GM18519 (cell line): Measurements from ENCODE around the gene C19orf53.

Experiments
- ATAC-seq: cut with Tn5 transposase; IDR thresholded peaks from one replicate; pipeline ENCODE4 v1.9.1; 2021; ENCODE audit warnings: mild to moderate bottlenecking, moderate library complexity; ENCODE audit not compliant: unreplicated experiment, low FRiP score

The C19orf53 gene

DNA sequence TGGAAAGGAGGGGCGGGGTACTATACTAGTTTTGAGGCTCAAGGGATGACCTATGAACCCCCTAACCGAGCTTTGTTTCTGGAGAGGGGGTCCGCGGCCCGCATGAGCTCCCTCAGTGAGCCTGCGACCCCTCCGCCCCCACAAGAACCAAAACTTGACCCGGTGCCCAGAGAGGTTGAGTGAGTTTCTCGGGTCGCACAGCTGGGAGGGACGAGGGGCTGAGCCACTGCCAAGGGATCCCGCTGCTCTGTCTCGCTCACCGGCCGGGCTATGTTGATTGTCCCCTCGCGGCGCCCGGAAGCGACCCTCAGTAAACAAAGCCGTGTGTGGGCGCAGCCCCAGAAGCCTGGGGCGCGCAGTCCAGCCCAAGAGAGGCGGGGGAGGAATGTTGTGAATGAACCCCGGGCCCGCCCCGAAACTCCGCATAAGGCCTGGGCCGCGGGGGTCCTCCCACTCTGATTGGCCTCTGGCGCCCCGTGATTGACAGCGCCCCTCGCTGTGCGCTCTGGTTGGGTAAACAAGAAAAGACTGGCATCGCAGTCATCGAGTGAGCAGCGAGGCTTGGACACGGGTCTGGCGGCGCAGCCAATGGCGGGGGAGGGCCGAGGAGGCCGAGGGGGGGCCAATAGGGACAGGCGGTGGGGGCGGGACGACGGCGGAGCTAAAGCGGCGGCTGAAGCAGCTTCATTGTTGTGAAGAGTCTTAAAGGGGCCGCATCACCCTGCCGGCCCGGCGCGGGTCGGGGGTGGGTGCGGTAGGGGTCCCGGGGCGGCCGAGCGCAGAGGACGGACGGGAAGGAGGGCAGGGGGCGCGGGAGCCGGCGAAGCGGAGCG is 20.7 kb downstream of the C19orf53 start, which contains the start of gene ZSWIM4:
Gene ZSWIM4 (plus strand): TSS at position 687 of the 833 bp plus-strand sequence. CDS start 206 bp downstream, outside the sequence.
- peak; percentile 93 for ATAC-seq

DNA sequence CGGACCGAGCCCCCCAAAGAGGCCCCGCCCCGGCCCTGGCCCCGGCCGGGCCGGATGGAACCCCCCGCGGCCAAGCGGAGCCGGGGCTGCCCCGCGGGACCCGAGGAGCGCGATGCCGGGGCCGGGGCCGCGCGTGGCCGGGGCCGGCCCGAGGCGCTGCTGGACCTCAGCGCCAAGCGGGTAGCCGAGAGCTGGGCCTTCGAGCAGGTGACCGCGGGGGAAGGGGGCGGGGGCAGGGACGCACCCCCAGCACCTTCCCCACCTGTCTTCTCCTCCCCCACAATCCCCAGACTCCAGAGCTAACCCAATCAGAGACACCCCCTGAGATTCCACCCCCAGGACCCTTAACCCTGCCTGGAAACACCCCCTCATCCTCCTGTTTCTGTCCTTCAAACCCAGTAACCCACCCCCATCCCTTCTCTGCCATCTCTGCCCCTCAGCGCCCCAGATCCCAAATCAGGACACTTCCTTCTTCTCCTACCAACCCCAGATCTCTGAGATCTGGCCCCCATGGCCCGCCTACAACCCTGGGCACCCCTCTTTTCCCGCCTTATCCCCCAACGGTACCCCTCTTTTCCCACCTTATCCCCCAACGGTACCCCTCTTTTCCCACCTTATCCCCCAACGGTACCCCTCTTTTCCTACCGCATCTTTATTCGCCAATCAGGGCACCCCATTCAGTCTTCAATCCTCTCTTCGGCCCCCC is 21.5 kb downstream of the C19orf53 start:
- peak; percentile 27 for ATAC-seq

DNA sequence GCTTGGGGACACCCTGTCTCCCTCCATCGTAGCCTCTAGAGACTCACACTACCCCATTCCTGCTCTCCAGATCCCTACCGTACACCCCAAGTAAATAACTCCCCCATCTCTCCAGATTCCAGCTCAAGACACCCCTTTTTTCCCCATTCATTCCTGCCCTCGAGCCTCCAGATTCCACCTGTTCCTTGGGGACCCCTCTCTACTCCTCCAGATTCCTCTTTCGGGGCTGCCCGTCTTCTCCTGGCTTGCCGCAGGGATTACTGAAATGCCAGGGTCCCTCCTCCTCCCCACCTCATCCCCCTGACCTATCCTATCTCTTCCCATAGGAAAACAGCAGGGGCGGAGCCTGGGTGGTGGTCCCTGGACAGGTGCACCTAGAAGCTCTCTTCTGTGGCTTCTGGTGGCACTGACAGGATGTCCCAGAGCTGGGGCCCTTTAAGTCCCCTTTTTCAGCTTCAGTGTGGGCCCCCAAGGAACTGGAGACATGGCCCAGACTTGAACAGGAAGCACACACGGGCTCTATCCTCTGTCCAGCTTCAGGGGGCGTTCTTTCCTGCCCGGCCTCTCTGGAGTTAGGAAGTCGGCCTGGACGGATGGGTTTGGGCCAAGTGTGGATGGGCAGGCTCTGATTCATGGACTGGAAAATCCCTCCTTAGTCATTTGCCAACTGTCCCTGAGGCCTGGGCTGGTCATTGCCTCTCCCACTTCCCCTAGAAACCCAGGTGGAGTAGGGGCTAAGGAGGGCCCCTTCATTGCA is 22.2 kb downstream of the C19orf53 start:
- ATAC-seq: no peak

DNA sequence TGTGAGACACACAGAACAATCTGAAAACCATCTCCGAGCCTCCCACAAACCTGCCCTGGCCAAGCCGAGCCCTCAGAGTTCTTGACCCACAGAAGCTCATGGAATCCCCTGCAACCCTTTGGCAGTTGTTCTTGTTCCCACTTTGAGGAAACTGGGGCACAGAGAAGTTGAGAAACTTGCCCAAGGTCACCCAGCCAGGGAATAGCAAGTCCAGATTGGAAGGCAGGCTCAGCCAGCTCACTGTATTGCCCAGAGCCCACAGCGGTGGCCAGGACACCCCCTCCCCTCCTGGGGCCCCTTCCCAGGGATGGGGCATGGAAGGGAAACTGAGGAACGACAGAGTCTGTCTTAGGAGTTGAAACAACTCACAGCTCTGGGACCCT is 22.8 kb downstream of the C19orf53 start:
- ATAC-seq: no peak

DNA sequence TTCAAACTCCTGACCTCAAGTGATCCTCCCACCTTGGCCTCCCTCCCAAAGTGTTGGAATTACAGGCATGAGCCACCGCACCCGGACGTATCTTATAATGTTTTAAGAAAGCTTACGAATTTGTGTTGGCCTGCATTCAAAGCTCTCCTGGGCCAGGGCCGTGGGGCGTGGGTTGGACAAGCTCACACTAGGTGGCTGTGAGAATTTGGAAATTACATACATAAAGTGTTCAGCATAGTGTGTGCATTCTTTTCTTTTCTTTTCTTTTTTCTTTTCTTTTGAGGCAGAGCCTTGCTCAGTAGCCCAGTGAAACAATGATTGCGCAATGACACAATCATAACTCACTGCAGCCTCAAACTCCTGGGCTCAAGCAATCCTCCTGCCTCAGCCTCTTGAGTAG is 23.6 kb downstream of the C19orf53 start:
- ATAC-seq: no peak

DNA sequence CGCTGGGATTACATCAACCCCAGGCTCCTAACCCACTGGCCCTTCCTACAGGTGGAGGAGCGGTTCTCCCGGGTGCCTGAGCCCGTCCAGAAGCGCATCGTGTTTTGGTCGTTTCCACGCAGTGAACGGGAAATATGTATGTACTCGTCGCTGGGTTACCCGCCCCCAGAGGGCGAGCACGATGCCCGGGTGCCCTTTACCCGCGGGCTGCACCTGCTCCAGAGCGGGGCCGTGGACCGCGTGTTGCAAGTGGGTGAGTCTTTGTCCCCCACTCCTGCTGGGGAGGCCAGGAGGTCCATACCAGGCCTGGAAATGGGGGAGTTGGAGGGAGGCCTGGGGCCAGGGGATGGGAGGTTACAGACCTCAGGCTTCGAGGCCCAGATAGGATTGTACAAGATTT is 25.4 kb downstream of the C19orf53 start:
- ATAC-seq: no peak

DNA sequence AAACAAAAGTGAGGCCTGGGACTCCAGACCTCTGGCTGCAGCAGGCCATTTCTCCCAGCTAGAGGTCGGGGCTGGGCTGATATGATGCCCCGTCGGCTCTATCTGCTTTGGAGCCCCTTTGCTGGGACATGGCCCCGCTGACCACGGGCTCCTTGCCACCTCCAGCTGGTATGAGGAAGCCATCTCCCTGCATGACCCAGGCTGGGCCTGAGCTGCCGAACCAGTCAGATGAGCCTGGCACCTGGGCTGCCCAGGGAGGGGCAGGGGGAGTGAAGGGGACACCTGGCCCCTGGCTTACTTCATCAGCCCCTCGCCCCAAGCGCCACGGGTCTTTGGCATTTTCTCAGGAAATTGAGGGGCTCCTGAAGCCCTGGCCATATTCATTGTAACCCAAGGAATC is 28.8 kb downstream of the C19orf53 start:
- ATAC-seq: no peak

DNA sequence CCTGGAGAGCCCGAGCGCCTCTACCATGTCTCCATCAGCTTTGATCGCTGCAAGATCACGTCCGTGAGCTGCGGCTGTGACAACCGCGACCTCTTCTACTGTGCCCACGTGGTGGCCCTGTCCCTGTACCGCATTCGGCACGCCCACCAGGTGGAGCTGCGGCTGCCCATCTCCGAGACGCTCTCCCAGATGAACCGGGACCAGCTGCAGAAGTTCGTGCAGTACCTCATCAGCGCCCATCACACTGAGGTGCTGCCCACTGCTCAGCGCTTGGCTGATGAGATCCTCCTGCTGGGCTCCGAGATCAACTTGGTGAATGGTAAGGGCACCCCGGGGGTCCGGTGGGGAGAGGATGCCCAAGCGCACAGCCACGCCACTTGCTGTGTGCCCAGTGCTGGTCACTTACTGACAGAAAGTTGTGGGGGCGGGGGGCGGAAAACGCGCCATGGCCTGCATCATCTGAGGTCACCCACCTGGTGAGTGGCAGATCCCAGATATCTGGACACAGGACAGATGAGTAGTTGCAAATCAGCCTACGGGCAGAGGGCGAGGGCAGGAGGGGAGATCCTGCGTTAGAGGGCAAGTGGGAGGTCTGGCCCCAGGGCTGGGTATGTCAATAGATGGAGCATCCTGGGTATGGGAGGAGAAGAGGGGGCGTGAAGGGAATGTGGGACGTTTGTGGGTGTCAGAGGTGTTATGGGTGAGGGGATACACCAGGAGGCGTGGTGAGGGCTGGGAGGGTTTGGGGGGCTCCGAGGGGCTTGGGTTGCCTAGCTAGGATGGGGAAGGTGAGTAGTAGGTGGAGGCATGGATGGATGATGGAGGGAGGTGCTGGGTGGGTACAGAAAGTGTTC is 30.8 kb downstream of the C19orf53 start:
- ATAC-seq: no peak

DNA sequence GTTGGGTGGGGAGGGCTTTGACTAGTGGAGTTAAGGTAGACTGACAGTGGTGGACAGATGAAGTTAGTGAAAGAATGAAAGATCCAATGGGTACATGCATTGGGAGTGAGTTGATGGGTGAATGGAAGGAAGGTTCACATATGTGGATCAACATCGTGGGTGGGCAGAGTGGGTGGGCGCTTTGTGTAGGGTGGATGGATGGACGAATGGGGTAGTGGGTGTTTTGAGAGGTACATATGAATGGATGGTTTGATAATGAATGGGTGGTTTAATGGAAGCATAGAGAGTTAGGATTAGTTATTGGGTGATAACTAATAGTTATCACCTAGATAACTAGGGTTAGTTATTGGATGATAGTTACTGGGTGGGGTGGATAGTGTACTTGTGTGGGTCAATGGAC is 32.5 kb downstream of the C19orf53 start:
- no peak for ATAC-seq

DNA sequence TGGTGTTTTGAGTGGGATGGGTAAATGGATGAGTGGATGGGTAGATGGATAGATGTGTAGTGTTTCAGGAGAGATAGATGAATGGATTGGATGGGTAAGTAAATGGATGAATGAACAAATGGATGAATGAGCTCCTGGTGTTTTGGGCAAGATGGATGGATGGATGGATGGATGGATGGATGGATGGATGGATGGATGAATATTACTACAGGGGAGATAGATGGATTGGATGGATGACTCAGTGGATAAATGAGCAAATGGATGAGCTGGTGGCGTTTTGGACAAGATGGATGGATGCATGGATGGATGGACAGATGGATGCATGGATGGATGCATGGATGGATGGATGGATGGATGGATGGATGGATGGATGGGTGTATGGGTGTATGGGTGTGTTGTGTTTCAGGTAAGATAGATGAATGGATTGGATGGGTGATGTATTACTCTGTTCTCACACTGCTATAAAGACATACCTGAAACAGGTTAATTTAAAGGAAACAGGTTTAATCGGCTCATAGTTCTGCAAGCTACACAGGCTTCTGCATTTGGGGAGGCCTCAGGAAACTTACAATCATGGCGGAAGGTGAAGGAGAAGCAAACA is 33.3 kb downstream of the C19orf53 start:
- no peak for ATAC-seq

DNA sequence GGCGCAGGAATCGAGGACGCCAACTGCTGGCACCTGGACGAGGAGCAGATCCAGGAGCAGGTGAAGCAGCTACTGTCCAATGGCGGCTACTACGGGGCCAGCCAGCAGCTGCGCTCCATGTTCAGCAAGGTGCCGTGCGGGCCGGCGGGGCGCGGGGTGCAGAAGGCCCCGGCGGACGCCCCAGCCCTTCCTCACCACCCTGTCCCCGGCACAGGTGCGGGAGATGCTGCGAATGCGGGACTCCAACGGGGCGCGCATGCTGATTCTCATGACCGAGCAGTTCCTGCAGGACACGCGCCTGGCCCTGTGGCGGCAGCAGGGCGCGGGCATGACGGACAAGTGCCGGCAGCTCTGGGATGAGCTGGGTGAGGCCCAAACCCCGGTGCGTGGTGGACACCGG is 34.6 kb downstream of the C19orf53 start:
- ATAC-seq: no peak

DNA sequence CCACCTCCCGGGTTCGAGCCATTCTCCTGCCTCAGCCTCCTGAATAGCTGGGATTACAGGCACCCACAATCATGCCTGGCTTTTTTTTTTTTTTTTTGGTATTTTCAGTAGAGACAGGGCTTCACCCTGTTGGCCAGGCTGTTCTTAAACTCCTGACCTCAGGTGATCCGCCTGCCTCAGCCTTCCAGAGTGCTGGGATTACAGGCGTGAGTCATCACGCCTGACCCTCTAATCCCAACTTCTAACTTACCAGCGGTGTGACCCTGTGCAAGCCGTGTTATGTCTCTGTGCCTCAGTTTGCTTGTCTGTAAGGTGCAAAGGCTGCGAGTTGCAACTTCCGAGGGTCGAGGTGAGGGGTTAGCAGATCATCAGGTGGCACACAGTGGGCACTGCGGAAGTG is 38.3 kb downstream of the C19orf53 start:
- ATAC-seq: no peak

DNA sequence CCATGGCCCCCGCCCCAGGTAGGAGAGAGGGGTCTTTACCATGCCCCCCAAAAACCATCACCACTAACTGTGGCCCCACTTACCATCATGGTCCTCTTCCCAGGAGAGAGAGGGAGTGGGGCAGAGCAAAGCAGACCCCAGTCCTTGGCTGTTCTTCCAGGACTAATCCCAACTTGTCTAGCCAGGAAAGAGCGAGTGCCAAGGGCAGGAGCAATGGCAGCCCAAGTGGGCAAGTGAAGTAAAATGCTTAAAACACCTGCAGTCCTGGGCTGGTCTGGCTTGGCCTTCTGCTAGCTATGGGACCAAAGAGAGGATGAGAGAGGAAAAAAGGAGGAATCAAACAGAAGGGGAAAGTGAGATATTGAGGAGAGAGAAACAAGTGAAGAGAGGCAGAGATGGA is 38.9 kb downstream of the C19orf53 start:
- no peak for ATAC-seq

DNA sequence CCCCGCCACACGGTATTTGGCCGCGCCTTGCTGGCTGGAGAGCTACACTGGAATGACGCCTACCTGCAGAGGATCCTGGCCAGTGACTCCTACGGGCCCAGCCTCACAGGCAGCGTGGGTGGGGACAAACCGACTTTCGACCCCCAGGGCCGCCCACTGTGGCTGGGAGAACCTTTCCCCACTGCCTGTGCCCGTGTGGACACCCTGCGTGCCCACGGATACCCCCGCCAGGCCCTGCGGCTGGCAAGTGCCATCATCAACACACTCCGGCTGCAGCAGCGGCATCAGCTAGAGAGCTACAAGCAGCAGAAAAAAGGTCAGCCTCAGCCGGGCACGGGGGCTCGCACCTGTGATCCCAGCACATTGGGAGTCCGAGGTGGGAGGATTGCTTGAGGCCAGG is 40.3 kb downstream of the C19orf53 start:
- no peak for ATAC-seq

DNA sequence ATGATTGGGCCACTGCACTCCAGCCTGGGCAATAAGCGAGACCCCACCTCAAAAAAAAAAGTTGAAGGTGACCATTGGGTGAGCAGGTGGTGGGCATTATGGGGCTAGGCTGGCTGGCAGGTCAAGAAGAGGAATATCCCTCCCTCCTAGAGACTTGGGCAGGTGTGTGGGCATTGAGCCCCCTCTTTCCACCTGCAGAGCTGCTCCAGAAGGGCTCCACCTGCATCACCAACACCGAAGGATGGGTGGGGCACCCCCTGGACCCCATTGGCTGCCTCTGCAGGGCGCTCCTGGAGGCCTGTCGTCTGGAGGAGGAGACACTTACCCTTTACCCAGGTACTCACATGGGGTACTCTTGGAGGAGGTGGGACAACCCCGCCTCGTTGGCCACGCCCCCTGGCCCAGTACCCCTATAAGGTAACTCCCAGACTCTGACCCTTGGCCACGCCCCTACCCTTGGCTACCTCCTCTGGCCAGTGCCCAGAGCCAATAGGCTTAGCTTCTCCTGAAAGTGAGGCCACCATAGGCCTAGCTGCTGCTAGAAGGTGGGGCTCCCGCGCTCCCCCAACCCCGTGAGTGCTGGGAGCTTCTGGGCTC is 42.9 kb downstream of the C19orf53 start:
- no peak for ATAC-seq

DNA sequence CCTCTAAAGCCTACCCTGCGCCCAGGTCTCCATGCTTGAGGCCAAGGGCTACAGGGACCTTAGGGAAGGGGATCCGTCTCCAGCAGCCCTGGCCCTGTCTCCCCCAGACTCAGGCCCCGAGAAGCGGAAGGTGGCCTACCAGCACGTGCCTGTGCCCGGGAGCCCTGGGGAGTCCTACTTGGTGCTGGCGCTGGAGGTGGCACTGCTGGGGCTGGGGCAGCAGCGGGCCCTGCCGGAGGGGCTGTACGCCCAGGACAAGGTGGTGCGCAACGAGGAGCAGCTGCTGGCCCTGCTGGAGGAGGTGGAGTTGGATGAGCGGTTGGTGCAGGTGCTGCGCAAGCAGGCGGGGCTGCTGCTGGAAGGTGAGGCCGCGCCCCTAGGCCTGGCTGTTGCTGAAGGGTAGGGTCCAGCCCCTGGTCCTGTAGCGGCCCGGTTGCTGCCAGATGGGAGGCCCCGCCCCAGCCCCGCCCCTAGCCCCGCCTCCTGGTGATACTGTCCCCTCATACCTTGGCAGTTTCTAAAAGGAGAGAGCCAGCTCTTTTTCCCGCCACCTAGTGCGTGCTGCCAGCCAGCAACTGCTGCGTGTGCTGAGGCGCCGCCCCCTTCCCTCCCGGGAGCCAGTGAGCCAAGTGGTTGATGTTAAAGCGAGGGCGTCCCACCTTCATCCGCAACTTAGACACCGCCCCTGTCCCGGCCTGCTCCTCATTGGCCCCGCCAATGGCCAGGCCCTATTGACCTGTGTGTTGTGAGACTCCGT is 43.5 kb downstream of the C19orf53 start:
- ATAC-seq: no peak

DNA sequence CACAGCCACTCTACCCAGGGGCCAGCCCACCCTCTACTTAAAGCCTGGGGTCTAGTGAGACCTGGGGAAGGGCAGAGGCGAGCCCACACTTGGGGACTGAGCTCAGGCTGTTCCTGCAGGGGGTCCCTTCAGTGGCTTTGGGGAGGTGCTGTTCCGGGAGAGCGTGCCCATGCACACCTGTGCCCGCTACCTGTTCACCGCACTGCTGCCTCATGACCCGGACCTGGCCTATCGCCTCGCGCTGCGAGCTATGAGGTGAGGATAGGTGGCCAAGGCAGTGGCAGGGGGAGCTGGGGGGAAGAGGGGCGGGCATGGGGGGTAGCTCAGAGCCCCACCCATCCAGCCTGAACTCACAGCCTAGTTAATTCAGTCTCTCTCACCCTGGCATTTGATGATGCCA is 45.0 kb downstream of the C19orf53 start:
- no peak for ATAC-seq

DNA sequence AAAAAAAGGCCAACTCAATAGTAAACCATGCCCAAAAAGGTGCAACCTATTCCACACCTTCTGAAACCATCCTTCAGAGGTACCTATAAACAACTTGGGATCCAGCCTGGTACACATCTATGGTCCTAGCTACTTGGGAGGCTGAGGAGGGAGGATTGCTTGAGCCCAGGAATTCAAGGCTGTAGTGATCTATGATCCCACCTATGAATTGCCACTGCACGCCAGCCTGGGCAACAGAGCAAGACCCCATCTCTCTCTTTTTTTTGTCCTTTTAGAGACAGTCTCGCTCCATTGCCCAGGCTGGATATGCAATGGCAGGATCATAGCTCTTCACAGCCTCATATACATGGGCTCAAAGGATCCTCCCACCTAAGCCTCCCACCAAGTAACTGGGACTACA is 47.0 kb downstream of the C19orf53 start:
- no peak for ATAC-seq

DNA sequence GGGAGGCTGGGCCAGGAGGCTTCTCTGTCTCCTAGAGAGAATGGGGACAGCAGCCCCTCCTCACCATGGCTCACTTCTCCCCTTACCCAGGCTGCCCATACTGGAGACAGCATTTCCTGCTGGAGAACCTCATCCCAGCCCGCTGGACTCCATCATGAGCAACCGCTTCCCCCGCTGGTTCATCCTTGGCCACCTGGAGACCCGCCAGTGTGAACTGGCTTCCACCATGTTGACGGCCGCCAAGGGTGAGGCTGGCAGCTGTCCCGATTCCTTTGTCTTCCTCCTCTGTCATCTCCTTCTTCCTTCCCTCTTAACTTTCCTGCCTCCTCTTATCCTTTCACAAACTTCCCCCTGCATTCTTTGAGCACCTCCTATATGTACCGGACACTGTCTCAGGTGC is 49.0 kb downstream of the C19orf53 start:
- no peak for ATAC-seq
